Measurements from ENCODE around the gene HEY2. TPM values are rescaled to one million over a fixed set of nuclear protein-coding genes. Genes with fewer than 3 reads are reported as not detected.
"Not testable (repeated sequence)": the region's sequence is repeated elsewhere in the genome, so short reads cannot be mapped to it uniquely, and the experiment has no call there.

HEY2 gene
- total RNA-seq = not detected

DNA sequence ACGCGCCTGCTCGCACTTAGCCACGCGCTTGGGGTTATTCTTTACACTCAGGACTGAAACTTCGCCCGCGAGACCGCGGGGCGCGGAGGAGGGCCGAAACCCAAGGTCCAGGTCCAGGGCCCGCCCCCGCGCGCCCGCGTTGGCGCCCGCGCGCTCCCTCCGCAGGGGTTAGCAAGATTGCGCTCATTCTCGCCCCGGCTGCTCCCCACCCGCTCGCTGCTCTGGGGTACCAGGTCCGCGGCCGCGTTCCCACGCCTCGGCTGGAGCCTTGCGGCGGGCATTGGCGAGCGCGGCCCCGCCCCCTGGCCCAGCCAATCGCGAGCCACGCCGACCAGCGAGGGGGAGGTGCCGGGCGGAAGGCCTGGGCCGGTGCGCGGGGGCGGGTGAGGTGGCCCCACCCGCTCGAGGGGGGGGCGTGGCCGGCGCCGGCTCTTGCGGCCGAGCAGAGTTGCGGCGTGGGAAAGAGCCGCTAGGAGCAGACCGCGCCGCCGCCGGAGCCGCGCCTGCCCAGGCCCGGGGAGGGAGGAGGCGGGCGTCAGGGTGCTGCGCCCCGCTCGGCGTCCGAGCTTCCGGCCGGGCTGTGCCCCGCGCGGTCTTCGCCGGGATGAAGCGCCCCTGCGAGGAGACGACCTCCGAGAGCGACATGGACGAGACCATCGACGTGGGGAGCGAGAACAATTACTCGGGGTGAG, at the start of gene HEY2:
TSS of gene HEY2 (plus strand) at position 460 of the 692 bp plus-strand sequence. CDS start at position 605, 145 bp downstream.
- CTCF ChIA-PET = no interaction called here
- Mint-ChIP-seq H3K27ac (no peak within 1 kb of the TSS), H3K4me1 (ENCODE audit: low read depth) (peaks cover 33% of the 10 kb centered on the region), H3K4me3 (peak within 1 kb of the TSS; percentile 79), H3K36me3 (ENCODE audit: low read depth) (no peaks in the 10 kb centered on the region), H3K9me3 (no peaks in the 10 kb centered on the region), H3K27me3 (ENCODE audit: low read depth) (peaks cover 51% of the 10 kb centered on the region)
- DNase-seq = peak; percentile 83
- intact Hi-C loops (cut with micrococcal nuclease) = loop anchor here (1.0 to 10.0 kb wide), 6 partner anchors 31 to 792 kb away; partner anchors contain the start of genes CENPW and TPD52L1

DNA sequence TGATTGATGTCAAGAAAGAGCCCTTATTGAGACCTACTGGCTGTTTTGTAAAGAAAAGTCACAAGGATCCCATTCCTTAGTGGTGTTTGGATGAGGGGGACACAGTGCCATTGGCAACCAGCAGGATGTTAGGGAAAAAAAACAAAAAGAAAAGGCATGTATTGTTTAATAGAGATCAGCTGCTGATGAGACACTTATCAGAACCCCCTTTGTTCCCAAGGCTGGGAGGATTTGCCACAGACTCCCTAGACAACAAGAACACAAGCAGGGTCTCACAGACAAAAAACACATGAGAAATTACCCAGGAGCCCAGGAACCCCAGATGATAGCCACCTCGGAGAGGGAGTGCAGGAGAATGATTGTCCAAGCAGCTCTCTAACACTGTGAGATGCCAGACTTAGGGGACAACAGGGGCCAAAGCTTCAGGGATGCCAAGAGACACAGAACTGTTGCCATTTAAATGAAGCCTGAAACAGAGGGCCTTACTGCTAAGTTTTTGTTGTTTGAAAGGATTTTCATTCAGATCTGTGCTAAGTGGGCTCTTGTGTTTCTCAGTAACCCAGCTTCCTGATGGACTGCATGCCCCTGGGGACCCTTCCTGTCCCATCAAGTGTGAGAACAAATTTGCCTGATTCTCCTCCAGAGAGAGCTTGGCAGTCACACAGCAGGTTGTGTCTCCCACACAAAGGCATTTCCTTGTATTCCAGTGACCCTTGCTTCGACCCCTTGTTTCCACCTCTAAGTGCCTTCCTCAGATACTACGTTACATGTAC, 48.7 kb upstream of the HEY2 start:
- Mint-ChIP-seq H3K4me1 (ENCODE audit: low read depth) (no peaks in the 10 kb centered on the region), H3K27me3 (ENCODE audit: low read depth) (peaks cover 7% of the 10 kb centered on the region), H3K27ac (no peak overlapping the region), H3K36me3 (ENCODE audit: low read depth) (no peaks in the 10 kb centered on the region), H3K4me3 (no peak overlapping the region), H3K9me3 (no peaks in the 10 kb centered on the region)
- intact Hi-C loops (cut with micrococcal nuclease) = no loop called here
- no peak for DNase-seq
- CTCF ChIA-PET = no interaction called here

DNA sequence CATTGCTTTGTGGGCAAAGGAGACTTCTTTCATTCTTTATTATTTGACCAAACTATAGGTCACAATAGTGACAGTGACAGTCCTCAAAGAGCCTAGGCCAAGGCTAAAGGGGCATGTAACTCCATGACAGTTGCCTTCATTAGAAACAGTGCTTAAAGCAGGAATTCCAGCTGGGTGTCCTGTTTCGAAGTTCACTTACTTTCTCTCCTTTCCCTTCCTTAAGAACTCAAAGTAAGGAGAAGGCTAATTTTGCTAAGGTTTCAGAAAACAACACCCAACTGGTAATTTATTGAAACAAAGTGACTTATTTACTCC, 48.1 kb upstream of the HEY2 start:
- Mint-ChIP-seq H3K4me1 (ENCODE audit: low read depth) (no peaks in the 10 kb centered on the region), H3K9me3 (no peaks in the 10 kb centered on the region), H3K36me3 (ENCODE audit: low read depth) (no peaks in the 10 kb centered on the region), H3K27ac (no peak overlapping the region), H3K4me3 (no peak overlapping the region), H3K27me3 (ENCODE audit: low read depth) (peaks cover 5% of the 10 kb centered on the region)
- no peak for DNase-seq
- CTCF ChIA-PET = no interaction called here
- intact Hi-C loops (cut with micrococcal nuclease) = no loop called here

DNA sequence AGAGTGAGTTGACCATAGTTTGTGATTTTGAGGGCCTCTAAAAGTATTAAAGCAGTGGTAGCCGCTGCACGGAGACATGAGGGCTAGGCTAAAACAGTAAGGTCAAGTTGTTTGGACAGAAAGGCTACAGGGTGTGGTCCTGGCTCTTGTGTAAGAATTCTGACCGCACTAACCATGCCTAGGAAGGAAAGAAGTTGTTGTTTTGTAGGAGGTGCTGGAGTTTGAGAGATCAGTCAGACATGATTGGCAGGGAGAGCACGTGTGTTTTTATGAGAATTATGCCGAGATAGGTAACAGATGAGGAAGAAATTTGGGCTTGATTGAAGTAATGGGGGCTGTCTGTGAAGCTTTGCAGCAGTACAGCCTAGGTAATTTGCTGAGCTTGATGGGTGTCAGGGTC, 45.5 kb upstream of the HEY2 start:
- H3K9me3 Mint-ChIP-seq; H3K4me3 Mint-ChIP-seq; CTCF ChIA-PET; H3K36me3 Mint-ChIP-seq (ENCODE audit: low read depth); DNase-seq; H3K27ac Mint-ChIP-seq; H3K27me3 Mint-ChIP-seq (ENCODE audit: low read depth); H3K4me1 Mint-ChIP-seq (ENCODE audit: low read depth); intact Hi-C loops (cut with micrococcal nuclease): not testable (repeated sequence)

DNA sequence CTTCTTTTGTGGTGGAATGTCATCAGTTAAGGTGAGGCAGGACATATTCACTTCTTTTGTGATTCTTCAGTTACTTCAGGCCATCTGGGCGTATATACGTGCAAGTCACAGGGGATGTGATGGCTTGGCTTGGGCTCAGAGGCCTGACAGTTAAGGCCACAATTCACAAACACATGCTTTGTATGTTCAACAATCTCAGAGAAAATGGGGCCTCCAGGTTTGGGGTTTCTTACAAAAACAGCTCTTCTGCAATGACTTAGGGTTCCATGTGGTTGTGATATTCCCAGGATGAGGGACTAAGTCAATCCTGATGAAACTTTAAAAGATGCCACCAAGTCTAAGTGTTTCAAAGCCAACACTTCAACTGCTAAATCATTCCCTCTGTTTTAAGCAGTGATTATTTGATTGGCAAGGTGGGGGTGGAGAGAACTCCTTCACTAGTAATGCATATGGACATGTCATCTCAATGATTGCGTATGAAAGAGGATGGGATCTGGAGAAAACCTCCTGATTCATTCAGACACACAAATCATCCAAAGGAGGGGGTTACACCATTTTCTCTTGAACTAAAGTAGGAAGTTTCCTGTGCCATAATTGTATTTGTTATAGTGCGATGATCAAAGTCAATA, 41.7 kb upstream of the HEY2 start:
- Mint-ChIP-seq H3K9me3 (peaks cover 7% of the 10 kb centered on the region), H3K4me3 (no peak overlapping the region), H3K27me3 (ENCODE audit: low read depth) (no peaks in the 10 kb centered on the region), H3K4me1 (ENCODE audit: low read depth) (peaks cover 3% of the 10 kb centered on the region), H3K36me3 (ENCODE audit: low read depth) (no peaks in the 10 kb centered on the region), H3K27ac (no peak overlapping the region)
- CTCF ChIA-PET = no interaction called here
- intact Hi-C loops (cut with micrococcal nuclease) = no loop called here
- no peak for DNase-seq

DNA sequence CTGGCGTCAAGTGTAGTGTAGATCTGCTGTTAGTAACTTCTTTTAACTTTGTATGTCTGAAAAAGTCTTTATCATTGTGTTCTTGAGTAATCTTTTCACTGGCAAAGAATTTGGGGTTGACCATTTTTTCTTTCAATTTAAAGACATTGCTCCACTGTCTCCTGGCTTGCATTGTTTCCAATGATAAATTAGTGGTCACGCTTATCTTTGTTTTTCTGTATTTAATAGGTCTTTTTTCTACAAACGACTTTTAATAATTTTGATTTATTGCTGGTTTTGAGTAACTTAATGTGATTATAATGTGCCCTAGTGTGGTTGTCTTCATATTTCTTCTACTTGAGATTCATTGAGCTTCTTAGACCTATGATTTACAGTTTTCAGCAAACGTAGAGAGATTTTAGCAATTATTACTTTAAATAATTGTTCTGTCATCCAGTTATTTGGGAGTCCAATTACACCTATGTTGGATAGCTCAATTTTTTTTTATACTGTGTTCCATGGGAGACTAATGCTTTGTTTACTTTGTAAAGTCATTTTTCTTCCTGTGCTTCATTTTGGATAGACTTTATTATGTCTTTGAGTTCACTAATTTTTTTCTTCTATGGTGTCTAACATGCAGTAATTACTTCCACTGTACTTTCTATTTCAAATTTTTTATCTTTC, 38.3 kb upstream of the HEY2 start:
- H3K9me3 Mint-ChIP-seq = peaks cover 7% of the 10 kb centered on the region
- CTCF ChIA-PET = no interaction called here
- intact Hi-C loops (cut with micrococcal nuclease) = no loop called here

DNA sequence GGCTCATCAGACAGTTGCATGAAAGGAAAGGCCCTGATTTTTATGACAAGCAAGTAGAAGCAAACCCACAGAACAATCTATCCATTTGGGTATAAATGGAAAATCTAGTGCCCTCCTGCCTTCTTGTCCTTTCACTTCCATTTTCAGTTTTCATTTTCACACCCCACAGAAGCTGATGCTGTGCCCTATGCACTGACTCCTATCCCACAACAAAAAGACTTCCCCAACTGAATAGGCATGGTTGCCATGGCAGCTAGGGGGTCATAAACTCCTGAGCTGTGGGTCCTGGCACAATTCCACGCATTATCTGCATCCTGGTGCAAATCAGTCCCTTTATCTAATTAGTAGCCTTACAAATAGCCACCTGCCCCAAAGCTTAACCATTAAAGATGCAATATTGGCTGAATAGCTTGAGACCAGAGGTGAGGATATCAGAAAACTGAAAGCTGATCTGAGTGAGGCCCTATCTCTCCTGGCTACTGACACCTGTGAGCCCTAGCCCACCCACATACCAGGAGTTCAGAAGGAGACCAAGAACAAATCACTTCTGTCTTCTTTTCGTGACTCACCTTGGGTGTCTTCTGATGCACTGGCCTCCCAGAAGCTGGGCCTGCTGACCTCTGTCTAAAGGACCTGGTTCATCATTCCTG, 34.9 kb upstream of the HEY2 start:
- Mint-ChIP-seq H3K27ac (no peak overlapping the region), H3K36me3 (ENCODE audit: low read depth) (no peaks in the 10 kb centered on the region), H3K4me3 (no peak overlapping the region), H3K27me3 (ENCODE audit: low read depth) (no peaks in the 10 kb centered on the region), H3K9me3 (peaks cover 7% of the 10 kb centered on the region), H3K4me1 (ENCODE audit: low read depth) (peaks cover 12% of the 10 kb centered on the region)
- DNase-seq = no peak
- CTCF ChIA-PET = interaction anchor here (0.6 kb wide), 1 partner anchor 39 kb away, joined by 3 read pairs; no protein-coding TSS in a partner anchor
- intact Hi-C loops (cut with micrococcal nuclease) = no loop called here

More for the DNA sequence above, 38.3 kb upstream of the HEY2 start:
- DNase-seq = no peak
- Mint-ChIP-seq H3K36me3 (ENCODE audit: low read depth) (no peaks in the 10 kb centered on the region), H3K27me3 (ENCODE audit: low read depth) (no peaks in the 10 kb centered on the region), H3K4me1 (ENCODE audit: low read depth) (peaks cover 14% of the 10 kb centered on the region), H3K27ac (no peak overlapping the region), H3K4me3 (no peak overlapping the region)

DNA sequence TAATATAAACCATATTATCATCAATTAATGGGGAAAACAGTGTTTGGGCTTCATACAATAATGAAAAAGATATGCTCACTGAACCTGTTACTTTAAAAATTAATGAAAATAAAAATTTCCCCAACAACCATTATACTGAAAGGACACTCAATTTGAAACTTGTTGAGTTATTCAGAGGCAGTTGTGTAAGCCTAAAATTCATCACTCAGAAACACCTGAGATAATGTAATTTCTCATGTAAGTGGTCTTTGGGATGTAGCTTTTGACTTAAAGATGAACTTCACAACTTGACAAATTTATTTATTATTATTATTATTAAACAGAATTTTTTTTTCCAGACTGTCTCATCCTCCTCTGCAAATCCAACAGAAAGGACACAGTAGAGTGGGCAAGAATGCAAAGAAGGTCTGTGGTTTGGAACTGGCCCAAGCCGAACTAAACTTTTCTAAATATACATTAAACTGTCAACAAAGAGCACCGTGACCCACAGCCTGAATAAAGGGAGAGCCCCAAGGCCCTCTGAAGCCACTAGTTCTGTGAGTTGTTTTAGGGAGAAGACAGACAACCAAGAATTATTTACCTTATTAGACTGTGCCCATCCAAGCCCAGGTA, 32.2 kb upstream of the HEY2 start:
- no peak overlapping the region for H3K27ac Mint-ChIP-seq
- DNase-seq = no peak
- peaks cover 6% of the 10 kb centered on the region for H3K27me3 Mint-ChIP-seq (ENCODE audit: low read depth)
- peaks cover 11% of the 10 kb centered on the region for H3K4me1 Mint-ChIP-seq (ENCODE audit: low read depth)
- intact Hi-C loops (cut with micrococcal nuclease) = no loop called here
- CTCF ChIA-PET = interaction anchor here (1.0 kb wide), 1 partner anchor 36 kb away, joined by 3 read pairs; no protein-coding TSS in a partner anchor
- no peaks in the 10 kb centered on the region for H3K9me3 Mint-ChIP-seq
- H3K4me3 Mint-ChIP-seq = no peak overlapping the region
- no peaks in the 10 kb centered on the region for H3K36me3 Mint-ChIP-seq (ENCODE audit: low read depth)

DNA sequence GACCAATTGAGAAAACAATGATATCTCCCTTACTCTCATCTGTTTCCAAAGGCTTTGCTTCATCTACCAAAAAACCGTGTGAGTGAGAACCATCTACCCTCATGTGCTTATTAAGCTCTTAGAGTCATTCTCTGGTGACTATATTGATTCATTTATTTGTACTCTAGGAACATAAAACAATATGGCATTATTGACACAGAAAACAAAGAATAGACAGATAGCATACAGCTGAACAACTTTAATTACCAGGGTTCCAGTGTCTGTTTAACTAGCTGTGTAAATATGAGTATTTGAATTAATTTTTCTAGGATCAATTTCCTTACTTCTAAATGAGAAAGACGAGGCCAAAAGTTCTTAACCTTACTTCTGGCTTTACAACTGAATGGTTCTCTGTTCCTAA, 31.3 kb upstream of the HEY2 start:
- intact Hi-C loops (cut with micrococcal nuclease) = no loop called here
- CTCF ChIA-PET = interaction anchor here (1.0 kb wide), 1 partner anchor 35 kb away, joined by 3 read pairs; no protein-coding TSS in a partner anchor
- H3K9me3 Mint-ChIP-seq = no peaks in the 10 kb centered on the region

DNA sequence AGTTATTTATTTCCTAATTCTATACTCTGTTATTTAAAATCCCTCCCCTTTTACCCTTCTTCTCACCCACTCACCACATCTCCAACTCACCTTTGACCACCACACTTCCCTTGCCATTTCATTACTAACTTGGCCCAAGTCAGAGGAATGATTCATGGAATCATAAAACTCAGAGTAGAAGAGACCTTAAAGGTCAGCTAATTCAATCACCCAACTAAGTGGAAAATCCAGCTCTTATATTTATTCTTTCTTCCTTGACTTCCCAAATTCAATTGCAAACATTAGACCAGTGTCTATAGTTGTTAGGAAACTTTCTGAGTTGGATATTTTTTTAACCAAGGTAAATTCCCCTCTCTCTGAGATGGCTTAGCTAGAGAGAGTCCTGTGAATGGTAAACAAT, 26.5 kb upstream of the HEY2 start:
- Mint-ChIP-seq H3K27ac (no peak overlapping the region), H3K4me1 (ENCODE audit: low read depth) (no peaks in the 10 kb centered on the region), H3K27me3 (ENCODE audit: low read depth) (peaks cover 16% of the 10 kb centered on the region), H3K4me3 (no peak overlapping the region), H3K36me3 (ENCODE audit: low read depth) (no peaks in the 10 kb centered on the region), H3K9me3 (no peaks in the 10 kb centered on the region)
- no peak for DNase-seq
- CTCF ChIA-PET = no interaction called here
- intact Hi-C loops (cut with micrococcal nuclease) = no loop called here

More for the DNA sequence above, 31.3 kb upstream of the HEY2 start:
- Mint-ChIP-seq H3K27me3 (ENCODE audit: low read depth) (peaks cover 11% of the 10 kb centered on the region), H3K4me3 (no peak overlapping the region), H3K36me3 (ENCODE audit: low read depth) (no peaks in the 10 kb centered on the region), H3K4me1 (ENCODE audit: low read depth) (peaks cover 11% of the 10 kb centered on the region), H3K27ac (no peak overlapping the region)
- no peak for DNase-seq

DNA sequence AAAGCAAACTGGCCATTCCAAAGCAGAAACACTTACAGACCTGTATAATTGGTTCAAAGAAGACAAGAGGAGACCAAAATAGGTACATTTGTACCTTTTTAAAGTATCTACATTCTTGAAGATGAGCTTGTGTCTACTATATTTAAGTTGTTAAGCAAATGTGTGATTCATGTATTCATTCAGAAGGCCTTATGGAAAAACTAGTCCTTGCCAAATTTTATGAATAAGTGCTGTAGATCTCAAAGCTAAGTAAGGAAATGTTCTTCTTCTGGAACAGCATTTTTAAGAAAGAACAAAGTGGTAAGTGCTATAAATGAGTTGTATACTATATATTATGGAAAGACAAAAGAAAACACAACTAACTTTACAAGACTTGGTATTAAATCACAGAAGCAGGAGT, 22.2 kb upstream of the HEY2 start:
- Mint-ChIP-seq H3K4me1 (ENCODE audit: low read depth) (no peaks in the 10 kb centered on the region), H3K9me3 (no peaks in the 10 kb centered on the region), H3K27me3 (ENCODE audit: low read depth) (peaks cover 17% of the 10 kb centered on the region), H3K4me3 (no peak overlapping the region), H3K27ac (no peak overlapping the region), H3K36me3 (ENCODE audit: low read depth) (no peaks in the 10 kb centered on the region)
- DNase-seq = no peak
- CTCF ChIA-PET = no interaction called here
- intact Hi-C loops (cut with micrococcal nuclease) = no loop called here

DNA sequence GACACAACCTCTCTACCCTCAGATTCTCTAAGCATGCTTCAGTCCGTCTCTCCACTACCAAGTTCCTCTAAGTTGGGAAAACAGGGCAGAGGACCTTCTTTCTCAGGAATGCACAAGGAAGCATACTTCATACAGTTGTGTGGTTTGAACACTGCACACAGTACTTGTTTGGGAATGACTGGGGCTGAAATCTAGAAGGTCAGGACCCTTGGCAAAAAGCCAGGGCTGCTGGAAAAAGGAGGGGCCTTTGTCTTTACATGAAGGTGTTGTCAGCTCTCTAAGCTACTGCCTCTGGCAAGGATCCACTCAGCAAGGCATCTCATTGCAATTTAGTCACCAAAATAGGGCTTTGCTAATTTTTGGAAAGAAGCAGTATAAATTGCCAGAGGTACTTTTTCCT, 20.7 kb upstream of the HEY2 start:
- H3K4me3 Mint-ChIP-seq = no peak overlapping the region
- no peak for DNase-seq
- peaks cover 12% of the 10 kb centered on the region for H3K27me3 Mint-ChIP-seq (ENCODE audit: low read depth)
- H3K4me1 Mint-ChIP-seq (ENCODE audit: low read depth) = no peaks in the 10 kb centered on the region
- no peaks in the 10 kb centered on the region for H3K9me3 Mint-ChIP-seq
- CTCF ChIA-PET = no interaction called here
- H3K27ac Mint-ChIP-seq = no peak overlapping the region
- intact Hi-C loops (cut with micrococcal nuclease) = no loop called here
- no peaks in the 10 kb centered on the region for H3K36me3 Mint-ChIP-seq (ENCODE audit: low read depth)
